Right lobe of liver (tissue), 6 donors: ENCODE results near the gene PEAK1. TPM values are rescaled to one million over a fixed set of nuclear protein-coding genes. Genes with fewer than 3 reads are reported as not detected.

Experiments
- ATAC-seq, 4 donors: fragments of 200-7000 bp; cut with Tn5 transposase; one replicate each; pipeline ENCODE4 v1.9.1; 2020; ENCODE audit warnings: mild to moderate bottlenecking in 4 of 4, moderate library complexity in 4 of 4
- DNase-seq, 3 donors: peaks; one replicate each; pipeline ENCODE4 v3.0.0-alpha.2; 2020
- H3K27ac ChIP-seq, 3 donors: fragments of 200-600 bp; one replicate each; pipeline ENCODE4 v1.8.0; 2022
- H3K27me3 ChIP-seq, 2 donors: fragments of 200-600 bp; one replicate each; pipeline ENCODE4 v1.8.0; 2022
- H3K36me3 ChIP-seq, 4 donors: fragments of 200-600 bp; sonication (generic) in 1 of 4; one replicate each; pipeline versions ENCODE4 v1.5.1 to v1.8.0; 2017 to 2022; ENCODE audit warnings: control low read depth in 1 of 4
- H3K4me1 ChIP-seq, 4 donors: fragments of 200-600 bp; sonication (generic) in 1 of 4; one replicate each; pipeline versions ENCODE4 v1.5.1 to v1.8.0; 2017 to 2022; ENCODE audit warnings: control low read depth in 1 of 4
- H3K4me3 ChIP-seq, 3 donors: fragments of 200-600 bp; one replicate each; pipeline ENCODE4 v1.8.0; 2022
- H3K9me3 ChIP-seq, 4 donors: fragments of 200-600 bp; sonication (generic) in 1 of 4; one replicate each; pipeline versions ENCODE4 v1.5.1 to v1.8.0; 2017 to 2022; ENCODE audit warnings: control low read depth in 1 of 4
- CTCF ChIP-seq, 4 donors: fragments of 200-600 bp in 3 of 4; fragments of 450-650 bp in 1 of 4; IDR thresholded peaks; one replicate each; pipeline versions ENCODE4 v1.5.1 to v1.8.0; 2016 to 2022; ENCODE audit warnings: antibody characterized with exemption in 4 of 4, mild to moderate bottlenecking in 2 of 4
- POLR2A ChIP-seq: fragments of 450-650 bp; IDR thresholded peaks from one replicate; pipeline ENCODE4 v1.6.1; 2017; ENCODE audit warnings: antibody characterized with exemption, mild to moderate bottlenecking
- WGBS: methylation state at CpG from one replicate; pipeline ENCODE4 v1.1.6; 2018; ENCODE audit warnings: low coverage, low lambda C conversion rate; ENCODE audit not compliant: insufficient coverage; ENCODE audit errors: missing lambda C conversion rate; 5-methylcytosine and 5-hydroxymethylcytosine counted together
- intact Hi-C, 2 donors: fragments of 100-400 bp; cut with DNase I; formaldehyde crosslinking; loops; one replicate each; pipeline versions ENCODE4 v1.11.2 to v1.14.1; 2022
- total RNA-seq, 6 experiments: library from RNA; depleted of rRNA in 2 of 6; stranded (reverse); fragments of >200 nt in 2 of 6; fragmentation: NEBNext Ultra II Directional in 3 of 6; extraction: Animal tissue kit (Norgen Biotek cat#: 25700) in 3 of 6; gene quantifications; one replicate each; pipeline versions ENCODE4 v1.1.0 to v1.2.4, GENCODE V29; 2016 to 2023
- donor health status: DM: no; HTN: yes; CAD: no.
- donor health status: DM: no; HTN: no; CAD: no.
- donor health status: DM: no; HTN: no; CAD: no.
- donor health status: DM: no; HTN: yes; CAD: no.
- donor health status: DM: no; HTN: yes; CAD: no.

PEAK1 gene
- total RNA-seq, 6 experiments from 2014 or later = 5.9 to 18.4 (median 10.1) TPM

- Histone ChIP-seq H3K4me3 (no peak overlapping the region), H3K4me1 (peaks cover 0 to 17% (median 8%) of the 10 kb centered on the region in 4 donors), H3K27me3 (no peaks in the 10 kb centered on the region), H3K27ac (no peak overlapping the region), H3K36me3 (no peaks in the 10 kb centered on the region), H3K9me3 (no peaks in the 10 kb centered on the region)
- intact Hi-C loops = no loop called here
- TF ChIP-seq CTCF (IDR thresholded peaks at IDR 0.05) = no peak
- TF ChIP-seq POLR2A = no peak
- DNase-seq = no peak
- WGBS = 87% methylated on average over 3 of the region's 3 CpGs
- no peak for ATAC-seq
These were observed 20.6 kb upstream of the PEAK1 start for GRCh38 chr15:77440378-77440999.

- H3K27ac ChIP-seq = no peak overlapping the region
- no peak overlapping the region for H3K4me3 ChIP-seq
- no peak for ATAC-seq
- intact Hi-C loops = no loop called here
- H3K27me3 ChIP-seq = no peaks in the 10 kb centered on the region
- 94% methylated on average over 4 of the region's 4 CpGs for WGBS
- TF ChIP-seq CTCF (IDR thresholded peaks at IDR 0.05) (no peak), POLR2A (no peak)
- no peaks in the 10 kb centered on the region for H3K36me3 ChIP-seq
- peaks cover 0 to 14% (median 7%) of the 10 kb centered on the region in 4 donors for H3K4me1 ChIP-seq
- no peak for DNase-seq
- no peaks in the 10 kb centered on the region for H3K9me3 ChIP-seq
These were observed 17.4 kb upstream of the PEAK1 start for GRCh38 chr15:77437264-77437663.

GRCh38 chr15:77436822-77437221 lies 16.9 kb upstream of the PEAK1 start:
- peaks cover 0 to 11% (median 5%) of the 10 kb centered on the region in 4 donors for H3K4me1 ChIP-seq
- DNase-seq = no peak
- TF ChIP-seq CTCF (IDR thresholded peaks at IDR 0.05) (no peak), POLR2A (no peak)
- no peak for ATAC-seq
- no peaks in the 10 kb centered on the region for H3K36me3 ChIP-seq
- 91% methylated on average over 2 of the region's 2 CpGs for WGBS
- H3K9me3 ChIP-seq = no peaks in the 10 kb centered on the region
- intact Hi-C loops = no loop called here
- no peak overlapping the region for H3K4me3 ChIP-seq
- H3K27ac ChIP-seq = no peak overlapping the region
- no peaks in the 10 kb centered on the region for H3K27me3 ChIP-seq

GRCh38 chr15:77430652-77431051 lies 10.7 kb upstream of the PEAK1 start:
- intact Hi-C loops = no loop called here
- H3K4me1 ChIP-seq = no peaks in the 10 kb centered on the region
- H3K4me3 ChIP-seq = no peak overlapping the region
- no peak overlapping the region for H3K27ac ChIP-seq
- ATAC-seq (no peak), DNase-seq (no peak)
- no peak for TF ChIP-seq POLR2A
- TF ChIP-seq CTCF (IDR thresholded peaks at IDR 0.05) = no peak
- no peaks in the 10 kb centered on the region for H3K27me3 ChIP-seq
- no peaks in the 10 kb centered on the region for H3K36me3 ChIP-seq
- 60% methylated on average over 2 of the region's 2 CpGs for WGBS
- H3K9me3 ChIP-seq = no peaks in the 10 kb centered on the region
